GM18505 (cell line): Measurements from ENCODE around the gene P2RY6.

Experiments
- ATAC-seq: cut with Tn5 transposase; IDR thresholded peaks from one replicate; pipeline ENCODE4 v1.9.1; 2021; ENCODE audit not compliant: unreplicated experiment
- POLR2A ChIP-seq: IDR thresholded peaks from 4 replicates; pipeline ENCODE4 v1.6.1; 2011; ENCODE audit warnings: borderline replicate concordance; ENCODE audit not compliant: insufficient read depth, insufficient read length; ENCODE audit errors: extremely low read depth

Gene P2RY6

DNA sequence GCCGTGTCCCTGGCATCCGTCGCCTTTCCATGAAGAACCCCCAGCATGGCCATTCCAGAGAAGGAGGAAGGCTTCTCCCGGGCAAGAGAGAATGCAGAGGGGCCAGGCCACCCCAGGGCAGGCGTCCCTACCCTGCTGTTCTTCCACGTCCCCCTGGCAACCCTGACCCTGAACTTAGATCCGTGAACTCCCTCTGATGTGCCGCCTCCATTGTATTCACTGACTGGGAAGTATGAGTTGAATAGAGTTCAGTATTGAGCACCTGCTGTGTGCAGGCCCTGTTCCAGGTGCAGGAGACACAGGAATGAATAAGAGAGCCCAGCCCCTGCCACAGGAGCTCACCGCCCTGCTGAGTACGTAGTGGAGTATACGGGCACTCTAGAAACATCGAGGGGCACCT is 74.9 kb downstream of the P2RY6 start:
- no peak for ATAC-seq

More for the DNA sequence above, 74.9 kb downstream of the P2RY6 start:
- no peak for TF ChIP-seq POLR2A
